Omental fat pad (tissue), 4 donors: Measurements from ENCODE around the gene MACROD1. TPM values are rescaled to one million over a fixed set of nuclear protein-coding genes. Genes with fewer than 3 reads are reported as not detected.

Experiments used
- ATAC-seq: fragments of 150-250 bp; one replicate; pipeline ENCODE4 v1.9.1; 2016; ENCODE audit warnings: mild to moderate bottlenecking, moderate library complexity; ENCODE audit not compliant: low FRiP score
- DNase-seq: peaks from one replicate; pipeline ENCODE4 v3.0.0-alpha.2; 2019; ENCODE audit warnings: low spot score
- total RNA-seq, 4 donors: library from RNA; depleted of rRNA; stranded (reverse); fragments of >200 nt; gene quantifications; one replicate each; pipeline ENCODE4 v1.1.0, GENCODE V29; 2016
- TF ChIP-seq, protein P1 (sequence below), 3 donors: fragments of 450-650 bp; IDR thresholded peaks; one replicate each; pipeline ENCODE4 v1.5.1; 2016 to 2017; ENCODE audit warnings: antibody characterized with exemption in 3 of 3, mild to moderate bottlenecking in 3 of 3, moderate library complexity in 2 of 3

MACROD1 gene
- total RNA-seq, 4 donors from 2014 or later = 13.8 to 40.9 (median 26.2) TPM

DNA sequence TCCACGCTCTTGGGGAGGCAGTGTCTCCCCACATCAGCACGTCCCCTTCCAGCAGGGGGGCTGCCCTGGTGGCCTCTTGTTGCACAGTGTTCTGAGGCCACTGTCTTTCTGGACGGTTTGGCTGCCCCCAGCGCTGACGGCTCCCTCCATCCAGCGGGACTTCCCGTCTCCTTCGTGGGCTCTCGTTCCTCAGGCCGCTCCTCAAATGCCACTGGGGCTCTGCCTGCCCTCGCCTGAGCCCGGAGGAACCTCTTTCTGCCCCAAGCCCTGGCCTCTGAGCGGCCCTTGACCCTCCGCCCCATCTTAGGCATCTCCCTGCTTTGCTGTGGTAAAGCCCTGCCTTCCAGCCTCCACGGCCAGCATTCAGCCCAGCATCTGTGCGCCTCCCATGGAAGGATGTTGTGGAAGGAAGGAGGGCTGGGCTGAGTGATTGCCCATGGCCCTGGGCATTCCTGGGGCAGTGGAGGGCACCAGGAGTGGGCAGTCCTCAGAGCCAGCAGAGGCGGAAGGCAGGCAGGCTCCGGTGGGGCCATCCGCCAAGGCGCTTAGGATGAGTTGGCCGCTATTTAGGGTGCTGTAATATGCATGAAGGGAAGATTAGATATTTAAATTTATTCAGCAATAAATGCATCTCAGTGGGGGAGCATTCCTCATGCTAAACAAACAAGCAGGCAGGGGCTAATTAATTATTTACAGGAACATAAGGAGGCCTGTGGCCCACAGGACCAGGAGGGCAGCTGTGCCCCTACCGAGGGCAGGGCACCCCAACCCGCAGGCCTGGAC is 161.9 kb downstream of the MACROD1 start:
- DNase-seq (no peak), ATAC-seq (no peak)
- TF ChIP-seq, protein P1, sequence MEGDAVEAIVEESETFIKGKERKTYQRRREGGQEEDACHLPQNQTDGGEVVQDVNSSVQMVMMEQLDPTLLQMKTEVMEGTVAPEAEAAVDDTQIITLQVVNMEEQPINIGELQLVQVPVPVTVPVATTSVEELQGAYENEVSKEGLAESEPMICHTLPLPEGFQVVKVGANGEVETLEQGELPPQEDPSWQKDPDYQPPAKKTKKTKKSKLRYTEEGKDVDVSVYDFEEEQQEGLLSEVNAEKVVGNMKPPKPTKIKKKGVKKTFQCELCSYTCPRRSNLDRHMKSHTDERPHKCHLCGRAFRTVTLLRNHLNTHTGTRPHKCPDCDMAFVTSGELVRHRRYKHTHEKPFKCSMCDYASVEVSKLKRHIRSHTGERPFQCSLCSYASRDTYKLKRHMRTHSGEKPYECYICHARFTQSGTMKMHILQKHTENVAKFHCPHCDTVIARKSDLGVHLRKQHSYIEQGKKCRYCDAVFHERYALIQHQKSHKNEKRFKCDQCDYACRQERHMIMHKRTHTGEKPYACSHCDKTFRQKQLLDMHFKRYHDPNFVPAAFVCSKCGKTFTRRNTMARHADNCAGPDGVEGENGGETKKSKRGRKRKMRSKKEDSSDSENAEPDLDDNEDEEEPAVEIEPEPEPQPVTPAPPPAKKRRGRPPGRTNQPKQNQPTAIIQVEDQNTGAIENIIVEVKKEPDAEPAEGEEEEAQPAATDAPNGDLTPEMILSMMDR (IDR thresholded peaks at IDR 0.05) = no peak

DNA sequence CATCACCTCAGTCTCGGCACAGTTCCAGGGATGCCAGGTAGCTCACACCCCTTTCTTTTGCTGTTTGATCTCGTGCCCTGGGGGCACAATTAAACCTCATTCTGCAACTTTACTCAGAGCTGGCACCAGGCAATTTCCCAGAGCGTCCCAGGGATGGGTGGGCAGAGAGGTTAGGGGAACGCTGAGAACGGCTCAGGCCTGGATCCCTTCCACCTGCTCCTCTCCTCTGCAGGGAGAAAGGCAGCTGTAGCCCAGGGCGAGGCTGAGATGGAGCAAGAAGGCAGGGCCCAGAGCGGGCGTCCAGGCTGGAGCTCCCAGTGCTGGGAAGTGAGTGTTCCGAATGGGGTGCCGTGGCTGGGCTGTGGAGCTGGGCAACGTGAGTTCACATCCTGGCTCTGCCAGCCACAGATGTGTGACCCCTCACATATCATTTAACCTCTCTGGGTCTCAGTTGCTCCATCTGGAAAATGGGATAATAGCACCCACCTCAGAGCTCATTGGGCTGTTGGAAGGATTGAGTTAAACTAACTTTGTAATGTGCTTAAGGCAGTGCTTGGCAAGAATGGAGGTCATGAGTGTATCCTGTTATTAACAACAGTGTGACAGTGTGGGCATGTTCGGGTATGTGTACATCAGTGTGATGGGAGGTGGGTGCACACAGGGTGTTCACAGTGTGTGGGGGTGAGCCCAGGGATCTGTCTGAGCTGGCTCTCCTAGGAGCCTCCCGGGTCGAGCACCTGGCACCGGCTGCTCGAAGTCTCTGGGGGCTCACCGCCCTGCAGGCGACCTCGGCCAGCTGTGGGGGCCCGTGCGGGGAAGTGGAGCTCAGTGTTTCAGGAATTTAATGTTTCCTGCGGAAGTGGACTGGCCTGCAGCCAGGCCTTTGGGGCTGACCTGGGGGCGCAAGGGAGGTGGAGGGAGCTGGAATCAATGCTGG is 164.2 kb downstream of the MACROD1 start:
- no peak for ATAC-seq
- DNase-seq = no peak
- TF ChIP-seq, protein P1 (IDR thresholded peaks at IDR 0.05) = no peak

DNA sequence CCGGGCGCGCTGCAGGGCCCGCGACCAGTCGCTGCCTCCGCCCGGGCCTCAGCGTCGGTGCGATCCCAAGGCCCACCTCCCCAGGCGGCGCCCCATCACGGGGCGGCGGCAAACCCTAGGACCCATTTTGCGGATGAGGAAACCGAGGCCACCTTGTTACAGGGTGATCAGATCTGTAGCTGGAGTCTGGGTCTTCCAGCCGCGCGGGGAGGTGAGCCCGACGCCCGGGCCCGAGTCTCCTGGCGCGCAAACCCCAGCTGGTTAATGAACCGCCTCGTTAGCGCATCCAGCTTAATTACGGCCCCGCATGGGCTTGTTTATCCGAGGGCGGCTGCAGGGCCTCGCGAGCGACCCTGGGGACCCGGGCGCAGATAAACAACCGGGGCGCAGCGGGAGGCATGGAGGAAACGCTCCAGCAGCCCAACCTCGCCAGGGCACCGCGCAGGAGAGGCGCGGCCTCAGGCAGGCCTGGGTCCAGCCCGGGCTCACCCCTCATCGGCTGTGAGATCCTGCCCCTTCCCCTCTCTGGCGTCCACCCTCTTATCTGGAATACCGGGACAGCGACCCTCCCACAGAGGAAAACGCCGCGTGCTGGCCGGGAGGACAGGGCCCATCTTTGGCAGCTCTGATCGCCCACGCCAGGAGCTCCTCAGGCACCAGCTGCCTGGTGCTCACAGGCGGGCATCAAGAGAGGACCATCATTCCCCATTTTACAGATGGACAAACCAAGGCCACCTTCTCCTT is 165.0 kb downstream of the MACROD1 start:
- ATAC-seq (no peak), DNase-seq (no peak)
- TF ChIP-seq, protein P1 (IDR thresholded peaks at IDR 0.05) = no peak

DNA sequence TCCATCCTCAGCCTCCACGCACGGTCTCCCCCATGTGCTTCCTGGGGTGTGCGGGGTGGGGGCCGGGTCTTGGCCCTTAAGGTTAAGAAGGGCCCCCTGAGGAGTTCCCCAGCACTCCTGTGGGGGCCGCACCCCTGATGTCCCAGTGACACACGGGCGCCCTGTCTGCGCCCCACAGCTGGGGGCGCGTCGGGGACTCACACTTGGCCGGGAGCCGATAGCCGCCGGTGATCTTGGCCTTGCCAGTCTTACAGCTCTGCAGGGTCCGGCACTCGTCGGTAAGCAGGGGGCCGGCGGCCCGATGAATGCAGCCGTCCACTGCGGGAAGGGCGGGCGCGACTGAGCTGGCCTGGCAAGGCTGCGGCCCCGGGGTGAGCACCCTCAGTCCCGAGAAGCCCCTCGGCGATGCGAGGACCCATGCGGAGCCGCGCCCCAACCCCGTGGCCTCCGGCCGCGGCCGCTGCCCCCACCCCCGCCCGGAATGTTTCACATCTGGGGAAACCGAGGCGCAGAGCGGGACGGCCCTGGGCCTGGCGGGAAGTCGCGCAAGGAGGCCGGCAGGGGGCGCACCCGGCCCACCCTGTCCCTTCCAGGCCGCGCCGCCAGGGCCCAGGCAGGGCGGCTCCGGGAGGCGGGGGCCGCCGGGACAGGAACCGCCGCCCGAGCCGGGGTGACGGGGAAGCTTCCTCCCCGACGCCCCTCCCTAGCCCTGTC is 165.7 kb downstream of the MACROD1 start:
- TF ChIP-seq, protein P1 (IDR thresholded peaks at IDR 0.05) = peak in 2 of 3 donors; percentile 77 to 89
- ATAC-seq (peak; percentile 74), DNase-seq (no peak)

DNA sequence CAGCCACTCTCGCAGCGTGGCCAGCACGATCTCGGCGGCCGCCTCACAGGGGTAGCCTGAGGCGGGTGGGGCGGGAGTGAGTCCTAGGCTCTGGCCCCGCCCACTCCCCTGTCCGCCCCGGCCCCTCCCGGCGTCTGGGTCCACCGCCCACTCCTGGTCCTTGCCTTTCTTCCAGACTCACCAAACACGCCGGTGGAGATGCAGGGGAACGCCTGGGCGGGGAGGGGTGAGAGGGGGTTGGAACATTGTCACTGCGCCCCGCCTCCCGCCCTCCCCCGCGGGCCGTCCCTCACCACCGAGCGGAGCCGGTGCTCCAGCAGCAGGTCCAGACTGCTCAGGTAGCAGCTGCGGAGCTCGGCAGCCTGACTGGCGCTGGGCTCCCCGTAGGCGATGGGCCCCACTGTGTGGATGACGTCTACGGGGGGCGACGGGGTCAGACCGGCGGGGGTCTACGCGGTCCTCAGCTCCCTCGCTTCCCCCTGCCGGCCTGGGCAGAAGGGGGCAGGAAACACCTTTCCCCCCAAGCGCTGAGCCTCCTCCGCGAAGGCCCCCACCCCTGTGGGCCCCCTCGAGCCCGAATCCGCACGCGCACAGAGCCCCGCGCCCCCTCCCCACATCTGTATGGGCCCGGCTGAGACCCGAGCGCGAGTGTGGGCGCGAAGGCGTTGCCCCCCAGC is 166.4 kb downstream of the MACROD1 start:
- ATAC-seq (peak; percentile 27), DNase-seq (no peak)
- TF ChIP-seq, protein P1 (IDR thresholded peaks at IDR 0.05) = no peak
